GM21717 (cell line): ENCODE data around the gene UFD1.

Source experiments
- ATAC-seq: cut with Tn5 transposase; IDR thresholded peaks from one replicate; pipeline ENCODE4 v1.9.1; 2021; ENCODE audit warnings: mild to moderate bottlenecking, moderate library complexity; ENCODE audit not compliant: unreplicated experiment

UFD1 gene

GRCh38 chr22:19473578-19473977, 5.4 kb downstream of the UFD1 start:
- no peak for ATAC-seq

GRCh38 chr22:19472233-19472632, 6.8 kb downstream of the UFD1 start:
- no peak for ATAC-seq

DNA sequence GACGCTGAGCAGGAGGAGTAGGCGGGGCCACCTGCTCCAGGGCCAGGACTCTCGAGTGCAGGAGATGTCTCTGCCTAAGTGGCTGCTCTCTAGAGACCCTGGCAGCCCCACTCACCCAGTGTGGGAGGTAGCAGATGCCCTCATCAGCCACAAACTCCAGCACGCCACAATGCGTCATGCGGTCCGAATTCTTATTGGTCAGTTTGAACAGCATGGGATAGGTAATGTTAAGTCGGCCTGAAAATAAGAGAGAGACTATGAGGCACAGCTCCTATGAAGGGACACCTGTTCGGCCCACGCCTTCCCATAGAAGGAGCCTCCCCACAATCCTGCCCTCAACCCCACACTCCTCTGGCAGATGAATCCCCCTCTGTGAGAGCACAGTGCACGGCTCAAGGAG, 7.4 kb downstream of the UFD1 start:
- no peak for ATAC-seq

- no peak for ATAC-seq
Observed at GRCh38 chr22:19470010-19470409, 9.0 kb downstream of the UFD1 start.

DNA sequence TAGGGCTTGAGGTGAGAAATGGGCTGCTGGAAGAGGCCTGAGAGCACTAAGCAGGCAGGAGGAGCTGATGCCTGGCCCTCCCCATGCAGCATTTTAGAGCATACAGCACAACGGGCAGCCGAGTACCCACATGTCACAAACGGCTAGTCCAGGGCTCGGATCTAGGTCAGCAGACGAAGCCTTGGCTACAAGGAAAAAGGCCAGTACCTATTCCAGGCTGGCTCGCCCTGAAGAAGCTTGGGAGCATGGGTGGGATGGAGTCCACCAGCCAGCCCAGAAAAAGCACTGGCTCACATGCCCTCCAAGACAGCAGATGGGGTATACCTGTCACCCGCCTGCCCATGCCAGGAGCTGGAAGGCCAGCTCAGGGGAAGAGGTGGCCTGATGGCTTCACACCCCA, 9.6 kb downstream of the UFD1 start:
- ATAC-seq = no peak

DNA sequence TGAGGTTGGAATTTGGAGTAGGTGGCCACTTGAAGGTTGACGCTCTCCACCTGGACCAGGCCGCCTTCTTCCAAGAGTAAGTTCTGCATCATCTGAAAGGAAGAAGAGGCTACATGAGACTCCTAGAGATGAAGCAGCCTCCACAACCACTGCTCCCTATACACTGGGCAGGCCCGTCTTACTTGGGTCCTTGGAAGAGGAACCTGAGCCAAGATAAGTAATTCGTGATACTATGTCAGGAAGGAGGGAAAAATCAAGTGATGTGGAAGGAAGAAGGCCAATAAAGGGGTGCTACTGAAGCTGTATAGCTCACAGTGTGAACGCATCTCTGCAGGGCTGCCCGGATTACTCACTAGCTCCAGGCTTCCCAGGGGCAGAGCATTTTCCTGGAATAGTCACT, 11.1 kb downstream of the UFD1 start:
- ATAC-seq = no peak

GRCh38 chr22:19466848-19467752, 11.9 kb downstream of the UFD1 start:
- ATAC-seq = no peak

- no peak for ATAC-seq
Observed at GRCh38 chr22:19466126-19466716, 12.8 kb downstream of the UFD1 start.

DNA sequence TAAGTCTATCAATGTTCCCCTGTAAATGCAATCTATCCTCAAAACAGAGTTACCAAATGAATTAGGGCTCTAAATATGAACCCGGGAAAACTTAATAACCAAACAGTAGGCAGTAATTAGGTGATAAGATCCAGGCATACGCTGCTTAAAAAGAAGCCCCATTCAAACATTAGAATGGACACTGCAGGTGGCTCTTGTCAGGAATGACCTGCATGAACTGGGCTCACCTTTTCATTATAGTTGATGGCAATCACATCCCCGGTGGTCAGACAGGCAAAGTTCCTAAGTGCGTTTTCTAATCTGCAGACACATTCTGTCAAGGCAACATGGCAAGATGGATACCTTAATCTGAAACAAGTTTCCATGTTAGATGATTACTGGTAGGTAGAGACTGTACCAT, 14.0 kb downstream of the UFD1 start:
- ATAC-seq = no peak

DNA sequence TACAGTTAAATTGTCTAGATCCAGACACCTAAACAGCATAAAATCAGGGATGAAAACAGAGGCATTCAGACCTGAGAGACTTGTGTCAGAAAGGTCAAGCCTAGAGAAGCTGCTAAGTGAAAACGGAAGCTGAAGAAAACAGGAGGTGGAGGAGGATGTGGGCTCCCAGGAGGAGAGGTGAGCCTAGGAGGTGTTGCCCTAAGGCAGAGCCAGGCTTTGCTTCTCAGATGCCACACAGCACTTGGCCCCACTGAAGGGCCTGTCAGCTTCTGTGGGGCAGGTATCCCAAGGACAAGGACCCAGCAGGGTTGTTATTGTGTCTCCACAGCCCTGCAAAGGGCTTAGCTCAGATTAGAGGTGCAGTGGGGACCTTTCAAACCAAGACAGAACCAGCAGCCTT, 14.4 kb downstream of the UFD1 start:
- ATAC-seq = no peak

- no peak for ATAC-seq
Observed at GRCh38 chr22:19463491-19464469, 15.2 kb downstream of the UFD1 start.

- ATAC-seq = no peak
Observed at GRCh38 chr22:19463008-19463407, 16.0 kb downstream of the UFD1 start.

GRCh38 chr22:19461506-19461905, 17.5 kb downstream of the UFD1 start:
- no peak for ATAC-seq

DNA sequence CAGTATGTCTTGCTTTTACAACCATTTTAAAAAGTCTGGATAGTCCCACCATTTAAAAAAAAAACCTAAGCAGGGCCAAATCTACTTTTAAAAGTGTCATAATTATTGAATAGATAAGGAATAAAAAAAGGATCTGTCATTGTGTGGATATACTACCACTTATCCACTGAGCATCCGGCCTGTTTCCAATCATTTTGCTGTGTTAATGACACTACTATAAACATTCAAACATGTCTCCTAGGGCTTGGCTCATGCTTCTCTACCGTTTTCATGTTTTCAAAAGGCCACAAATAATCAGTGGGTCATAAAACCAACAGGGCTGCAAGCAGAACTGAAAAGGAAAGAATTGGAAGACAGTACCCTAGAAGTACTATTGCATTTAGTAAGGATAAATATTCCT, 19.0 kb downstream of the UFD1 start:
- ATAC-seq = no peak

DNA sequence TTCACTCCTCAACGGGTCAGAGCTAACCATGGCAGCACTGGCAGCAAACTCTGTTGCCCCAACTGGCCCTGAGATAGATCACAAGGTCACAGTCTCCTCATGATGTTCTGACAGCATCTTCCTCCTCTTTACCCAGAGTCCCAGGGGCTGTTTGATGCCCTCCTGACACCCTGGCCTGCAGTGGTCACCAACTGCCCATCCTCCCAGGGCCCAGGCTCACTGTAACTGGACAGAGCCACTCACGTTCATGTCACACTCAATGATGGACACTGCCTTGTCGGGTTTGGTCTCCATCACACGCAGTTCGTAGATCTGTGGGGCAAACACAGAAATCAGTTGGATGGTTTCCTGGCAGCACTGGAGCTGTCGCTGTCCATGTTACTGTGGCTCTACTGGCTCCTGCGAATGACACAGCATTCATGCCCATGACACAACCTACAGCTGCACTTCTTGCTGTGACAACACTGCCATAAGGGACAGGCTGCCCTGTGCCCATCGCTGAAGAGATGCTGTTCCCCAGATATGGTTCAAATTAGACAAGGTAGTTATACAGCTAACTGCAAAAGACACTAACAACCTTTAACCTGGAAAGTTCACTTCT, 21.1 kb downstream of the UFD1 start:
- no peak for ATAC-seq

DNA sequence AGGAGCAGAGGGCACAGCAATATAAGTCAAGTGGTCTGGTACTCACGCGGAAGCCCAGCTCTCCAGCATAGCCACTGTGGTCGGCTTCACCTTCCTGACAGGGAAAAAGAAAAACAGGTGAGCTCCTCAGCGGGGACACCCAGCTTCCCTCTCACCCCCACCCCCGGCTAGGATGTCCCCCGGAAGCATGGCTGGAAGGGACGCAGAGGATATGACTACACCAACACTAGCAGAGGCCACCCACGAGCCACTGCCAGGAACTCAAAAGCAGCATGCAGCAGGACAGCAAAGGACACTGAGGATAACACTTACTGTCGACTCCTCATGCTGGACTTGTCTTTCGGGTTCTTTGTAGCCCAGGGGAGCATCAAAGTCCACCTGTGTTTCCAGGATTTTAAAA, 22.5 kb downstream of the UFD1 start:
- ATAC-seq = no peak

DNA sequence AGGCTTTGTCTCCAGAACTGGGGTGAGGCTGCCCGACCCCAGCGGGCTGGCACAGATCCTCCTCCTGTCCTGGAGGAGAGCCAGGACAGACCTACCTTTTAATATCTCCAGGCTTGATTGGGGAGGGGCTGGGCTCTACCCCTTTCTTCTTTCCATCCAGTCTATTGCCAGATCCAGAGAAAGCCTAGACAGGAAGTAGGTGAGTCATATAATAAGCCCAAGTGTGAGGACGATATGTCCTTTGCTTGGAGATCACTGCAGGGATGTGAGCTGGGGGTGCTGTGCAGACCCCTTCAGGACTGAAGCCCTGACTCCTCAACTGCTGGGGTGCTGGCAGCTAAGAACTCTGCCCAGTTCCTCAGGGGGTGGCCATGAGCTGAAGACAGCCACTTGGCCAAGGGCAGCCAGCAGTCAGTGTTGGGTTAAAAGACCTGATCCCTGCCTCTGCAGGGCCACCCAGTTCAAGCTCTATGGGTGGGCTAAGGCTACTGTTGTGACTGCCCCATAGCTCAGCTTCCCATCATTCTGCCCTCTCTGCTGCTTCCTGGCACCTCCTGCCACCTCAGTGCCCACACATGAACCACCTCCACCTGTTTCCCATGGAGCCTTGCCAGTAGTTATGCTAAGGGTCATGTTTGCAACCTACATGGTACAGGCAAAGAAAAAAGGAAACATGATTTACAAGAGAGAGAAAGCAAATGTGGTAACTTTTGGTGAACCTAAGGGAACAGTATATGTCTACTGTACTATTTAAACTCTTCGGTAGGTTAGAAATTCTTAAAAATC, 23.2 kb downstream of the UFD1 start:
- no peak for ATAC-seq

DNA sequence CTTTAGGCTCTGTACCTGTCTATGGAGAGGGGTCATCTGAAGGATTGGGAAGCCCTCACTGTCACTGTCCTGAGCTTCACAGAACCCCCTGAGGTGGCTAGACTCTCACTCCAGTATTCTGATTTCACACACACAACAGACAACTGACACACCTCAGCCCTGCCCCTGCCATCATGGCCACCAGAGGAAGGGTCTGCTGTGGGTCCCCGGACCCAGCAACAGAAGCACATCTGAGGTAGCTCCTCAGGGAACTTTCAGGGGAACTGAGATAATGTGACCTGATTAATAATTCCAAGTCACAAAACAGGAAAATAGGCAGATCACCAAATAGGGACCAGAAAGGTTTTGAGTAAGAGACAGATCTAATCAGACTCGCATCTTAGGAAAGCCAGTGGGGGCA, 24.0 kb downstream of the UFD1 start:
- no peak for ATAC-seq

DNA sequence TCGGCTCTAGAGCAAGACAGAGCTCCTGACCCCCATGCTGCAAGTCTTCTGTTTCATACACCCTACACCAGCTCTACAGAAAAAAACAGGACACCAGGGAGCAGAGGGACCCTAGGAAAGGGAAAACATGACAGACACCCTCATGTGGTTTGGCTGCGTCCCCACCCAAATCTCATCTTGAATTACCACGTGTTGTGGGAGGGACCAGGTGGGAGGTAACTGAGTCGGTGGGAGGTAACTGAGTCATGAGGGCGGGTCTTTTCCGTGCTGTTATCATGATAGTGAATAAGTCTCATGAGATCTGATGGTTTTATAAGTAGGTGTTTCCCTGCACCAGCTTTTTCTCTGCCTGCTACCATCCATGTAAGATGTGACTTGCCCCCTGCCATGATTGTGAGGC, 24.8 kb downstream of the UFD1 start:
- no peak for ATAC-seq

DNA sequence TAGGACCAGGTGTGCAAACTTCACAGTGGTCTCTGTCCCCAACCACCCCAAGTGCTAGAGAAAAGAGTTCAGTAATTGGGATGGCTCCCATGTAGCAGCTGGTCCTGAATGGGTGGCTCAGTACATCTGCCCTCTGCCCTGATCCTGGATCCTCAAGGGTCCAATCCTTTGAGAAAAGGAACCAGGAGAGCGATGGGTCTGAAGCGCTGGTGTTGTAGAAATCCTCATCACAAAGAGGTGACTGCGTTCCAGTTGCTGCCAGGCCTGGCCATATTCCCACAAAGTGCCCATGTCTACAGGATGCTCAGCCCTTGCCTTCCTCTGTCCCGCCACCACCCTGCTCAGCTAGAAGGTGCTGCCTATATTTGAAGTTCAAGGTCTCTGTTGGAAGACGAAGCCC, 25.3 kb downstream of the UFD1 start:
- ATAC-seq = no peak
